Measurements from ENCODE around the gene G6PC3.

DNA sequence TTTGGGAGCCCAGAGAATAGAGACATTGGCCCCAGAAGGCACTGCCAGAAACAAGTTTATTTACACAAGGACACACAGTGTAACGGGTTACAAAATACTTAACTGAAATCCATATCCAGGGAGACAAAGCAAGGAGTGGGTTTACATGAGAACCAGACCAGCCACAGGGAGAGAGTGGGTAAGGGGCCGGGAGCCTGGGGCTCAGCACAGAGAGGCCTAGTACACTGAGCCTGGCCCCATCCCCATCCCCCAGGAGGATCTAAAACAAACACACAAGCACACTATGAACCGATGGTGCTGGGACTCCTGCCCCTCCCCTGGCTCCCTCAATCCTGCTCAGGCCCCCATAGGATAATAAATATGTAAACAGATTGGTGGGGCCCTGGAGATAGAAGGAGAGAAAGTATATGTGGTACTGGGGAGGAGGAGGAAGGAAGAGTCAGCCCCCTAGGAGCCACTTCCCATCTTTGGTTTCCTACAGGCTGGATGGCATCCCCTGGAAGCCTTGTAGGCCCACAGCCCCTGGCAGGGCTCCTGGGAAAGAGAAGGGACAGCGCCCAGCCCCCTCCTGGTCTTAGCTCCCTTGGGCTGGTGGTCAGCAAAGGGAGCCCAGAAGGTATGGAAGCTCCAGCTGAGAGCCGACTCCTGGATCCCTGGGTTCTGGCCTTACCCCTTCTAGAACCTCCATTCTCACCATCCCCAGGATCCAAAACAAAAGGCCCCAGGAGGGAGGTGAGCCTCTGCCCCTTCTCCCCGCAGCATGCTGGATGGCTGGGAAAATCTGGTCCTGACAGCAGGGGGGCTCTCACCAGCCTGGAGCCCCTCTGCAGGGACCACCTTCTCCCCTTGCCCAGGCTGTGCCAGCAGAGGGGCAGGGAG lies 6.4 kb downstream of the G6PC3 start:
- no peak for TF ChIP-seq EGR1 (IDR thresholded peaks at IDR 0.05; ENCODE audit: low read depth in 2 of 2)
- TF ChIP-seq JUND (IDR thresholded peaks at IDR 0.05): no peak
- TF ChIP-seq CTCF (IDR thresholded peaks at IDR 0.05; ENCODE audit: low read depth, low read length, missing input control): no peak
- no peak for TF ChIP-seq YY1 (IDR thresholded peaks at IDR 0.05)
- TF ChIP-seq, protein P1, sequence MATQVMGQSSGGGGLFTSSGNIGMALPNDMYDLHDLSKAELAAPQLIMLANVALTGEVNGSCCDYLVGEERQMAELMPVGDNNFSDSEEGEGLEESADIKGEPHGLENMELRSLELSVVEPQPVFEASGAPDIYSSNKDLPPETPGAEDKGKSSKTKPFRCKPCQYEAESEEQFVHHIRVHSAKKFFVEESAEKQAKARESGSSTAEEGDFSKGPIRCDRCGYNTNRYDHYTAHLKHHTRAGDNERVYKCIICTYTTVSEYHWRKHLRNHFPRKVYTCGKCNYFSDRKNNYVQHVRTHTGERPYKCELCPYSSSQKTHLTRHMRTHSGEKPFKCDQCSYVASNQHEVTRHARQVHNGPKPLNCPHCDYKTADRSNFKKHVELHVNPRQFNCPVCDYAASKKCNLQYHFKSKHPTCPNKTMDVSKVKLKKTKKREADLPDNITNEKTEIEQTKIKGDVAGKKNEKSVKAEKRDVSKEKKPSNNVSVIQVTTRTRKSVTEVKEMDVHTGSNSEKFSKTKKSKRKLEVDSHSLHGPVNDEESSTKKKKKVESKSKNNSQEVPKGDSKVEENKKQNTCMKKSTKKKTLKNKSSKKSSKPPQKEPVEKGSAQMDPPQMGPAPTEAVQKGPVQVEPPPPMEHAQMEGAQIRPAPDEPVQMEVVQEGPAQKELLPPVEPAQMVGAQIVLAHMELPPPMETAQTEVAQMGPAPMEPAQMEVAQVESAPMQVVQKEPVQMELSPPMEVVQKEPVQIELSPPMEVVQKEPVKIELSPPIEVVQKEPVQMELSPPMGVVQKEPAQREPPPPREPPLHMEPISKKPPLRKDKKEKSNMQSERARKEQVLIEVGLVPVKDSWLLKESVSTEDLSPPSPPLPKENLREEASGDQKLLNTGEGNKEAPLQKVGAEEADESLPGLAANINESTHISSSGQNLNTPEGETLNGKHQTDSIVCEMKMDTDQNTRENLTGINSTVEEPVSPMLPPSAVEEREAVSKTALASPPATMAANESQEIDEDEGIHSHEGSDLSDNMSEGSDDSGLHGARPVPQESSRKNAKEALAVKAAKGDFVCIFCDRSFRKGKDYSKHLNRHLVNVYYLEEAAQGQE (IDR thresholded peaks at IDR 0.05): no peak
- peak in 1 of 2 donors; percentile 9 for TF ChIP-seq RXRA (IDR thresholded peaks at IDR 0.05)

Measured in liver (tissue), 3 donors.